OCI-LY1 (cell line): Measurements from ENCODE around the gene NTRK3.

Experiments
- CTCF ChIP-seq: fragments of 200-600 bp; sonication (generic), shearing (Covaris generic); IDR thresholded peaks from 2 replicates; pipeline ENCODE4 v1.5.1; 2017; ENCODE audit warnings: mild to moderate bottlenecking, antibody characterized with exemption, low read length, moderate library complexity, mixed read lengths
- EZH2 ChIP-seq: fragments of 200-600 bp; sonication (generic), shearing (Covaris generic); IDR thresholded peaks from 2 replicates; pipeline ENCODE4 v1.8.0; 2017; ENCODE audit warnings: borderline replicate concordance, mixed run types, mild to moderate bottlenecking, antibody characterized with exemption, low read length, moderate library complexity, mixed read lengths

GRCh38 chr15:88038261-88038660 is 218.3 kb downstream of the NTRK3 start:
- no peak for TF ChIP-seq CTCF
- no peak for TF ChIP-seq EZH2
